Measurements from ENCODE around the gene MIER2. TPM values are rescaled to one million over a fixed set of nuclear protein-coding genes. Genes with fewer than 3 reads are reported as not detected.
"Not testable (repeated sequence)": the region's sequence is repeated elsewhere in the genome, so short reads cannot be mapped to it uniquely, and the experiment has no call there.

Gene MIER2, protein sequence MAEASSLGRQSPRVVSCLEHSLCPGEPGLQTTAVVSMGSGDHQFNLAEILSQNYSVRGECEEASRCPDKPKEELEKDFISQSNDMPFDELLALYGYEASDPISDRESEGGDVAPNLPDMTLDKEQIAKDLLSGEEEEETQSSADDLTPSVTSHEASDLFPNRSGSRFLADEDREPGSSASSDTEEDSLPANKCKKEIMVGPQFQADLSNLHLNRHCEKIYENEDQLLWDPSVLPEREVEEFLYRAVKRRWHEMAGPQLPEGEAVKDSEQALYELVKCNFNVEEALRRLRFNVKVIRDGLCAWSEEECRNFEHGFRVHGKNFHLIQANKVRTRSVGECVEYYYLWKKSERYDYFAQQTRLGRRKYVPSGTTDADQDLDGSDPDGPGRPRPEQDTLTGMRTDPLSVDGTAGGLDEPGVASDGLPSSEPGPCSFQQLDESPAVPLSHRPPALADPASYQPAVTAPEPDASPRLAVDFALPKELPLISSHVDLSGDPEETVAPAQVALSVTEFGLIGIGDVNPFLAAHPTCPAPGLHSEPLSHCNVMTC
- 51.4 and 59.5 TPM in 2 replicates for polyA plus RNA-seq (2014; cell fraction: cytosol; rRNA removed)
- 42.3 and 53.4 TPM in 2 replicates for polyA plus RNA-seq (2014; cell fraction: nucleus; rRNA removed)

DNA sequence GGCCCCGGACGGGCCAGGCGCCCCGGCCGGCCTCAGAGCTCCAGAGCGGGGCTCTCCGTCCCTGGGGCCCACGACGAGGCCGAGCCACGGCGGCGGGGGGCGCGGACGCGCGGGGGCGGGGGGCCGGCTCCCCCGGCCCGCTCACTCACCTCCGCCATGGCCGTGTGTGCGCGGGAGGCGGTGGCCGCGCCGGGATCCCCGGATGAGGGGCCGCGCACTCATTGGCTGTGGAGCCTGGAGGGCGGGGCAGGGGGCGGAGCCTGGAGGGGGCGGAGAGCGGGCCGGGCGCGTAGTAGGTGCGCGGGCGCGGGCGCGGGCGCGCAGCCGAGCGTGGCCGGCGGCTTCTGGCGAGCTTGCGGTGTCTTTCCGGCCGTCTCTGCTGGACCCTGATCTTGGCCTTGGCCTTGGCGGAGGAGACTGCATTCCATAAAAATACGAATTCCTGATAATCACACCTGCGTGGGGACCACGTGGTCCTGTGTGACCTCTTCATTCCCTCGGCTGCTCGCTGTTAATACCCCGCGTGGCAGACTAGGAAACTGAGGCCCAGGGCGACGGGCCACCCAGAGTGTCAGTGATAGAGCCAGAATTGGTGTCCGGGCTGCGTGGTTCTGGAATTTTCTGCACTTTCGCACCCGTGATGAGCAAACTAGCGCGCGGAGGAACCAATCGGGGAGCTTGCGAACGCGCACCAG lies at the start of gene MIER2:
Gene MIER2 (minus strand): TSS at position 172 of the 695 bp plus-strand sequence. CDS start 14 bp downstream, at position 158.
- DNase-seq (ENCODE audit: low spot score) = peak; percentile 62

DNA sequence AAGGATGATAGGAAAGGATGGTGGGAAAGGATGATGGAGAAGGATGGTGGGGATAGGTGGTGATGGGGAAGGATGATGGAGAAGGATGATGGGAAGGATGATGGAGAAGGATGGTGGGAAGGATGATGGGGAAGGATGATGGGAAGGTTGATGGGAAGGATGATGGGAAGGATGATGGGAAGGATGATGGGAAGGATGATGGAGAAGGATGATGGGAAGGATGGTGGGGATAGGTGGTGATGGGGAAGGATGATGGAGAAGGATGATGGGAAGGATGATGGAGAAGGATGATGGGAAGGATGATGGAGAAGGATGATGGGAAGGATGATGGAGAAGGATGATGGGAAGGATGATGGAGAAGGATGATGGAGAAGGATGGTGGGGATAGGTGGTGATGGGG lies 49.0 kb upstream of the MIER2 start:
- DNase-seq (ENCODE audit: low spot score) = not testable (repeated sequence)

DNA sequence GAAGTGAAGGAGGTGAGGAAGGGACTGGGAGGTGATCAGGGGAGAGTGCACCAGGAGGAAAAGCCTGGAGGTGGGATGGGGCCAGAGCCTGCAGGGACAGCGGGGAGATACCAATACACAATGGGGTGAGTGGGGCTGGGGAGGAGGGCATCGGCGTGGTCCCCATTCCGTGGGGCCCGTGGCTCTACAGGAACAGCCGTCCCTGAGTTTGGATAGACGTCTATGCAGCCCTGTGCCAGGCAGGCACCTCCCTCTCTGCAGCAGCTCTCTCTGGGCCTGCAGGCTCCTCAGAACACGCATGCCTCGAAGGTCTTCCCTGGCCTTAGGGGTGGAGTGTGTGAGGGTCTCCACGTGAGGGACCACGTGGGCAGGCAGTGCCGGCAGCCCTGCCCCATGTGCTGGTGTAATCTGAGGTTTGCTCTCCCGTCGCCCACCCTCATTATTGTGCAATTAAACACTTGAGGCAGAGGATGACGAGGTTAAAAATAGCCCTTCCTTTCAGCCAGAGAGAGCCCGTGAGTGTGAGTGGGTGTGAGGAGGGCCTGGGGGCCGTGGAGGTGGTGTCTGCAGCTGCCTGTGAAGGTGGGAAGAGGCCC lies 47.9 kb upstream of the MIER2 start:
- DNase-seq (ENCODE audit: low spot score) = no peak

DNA sequence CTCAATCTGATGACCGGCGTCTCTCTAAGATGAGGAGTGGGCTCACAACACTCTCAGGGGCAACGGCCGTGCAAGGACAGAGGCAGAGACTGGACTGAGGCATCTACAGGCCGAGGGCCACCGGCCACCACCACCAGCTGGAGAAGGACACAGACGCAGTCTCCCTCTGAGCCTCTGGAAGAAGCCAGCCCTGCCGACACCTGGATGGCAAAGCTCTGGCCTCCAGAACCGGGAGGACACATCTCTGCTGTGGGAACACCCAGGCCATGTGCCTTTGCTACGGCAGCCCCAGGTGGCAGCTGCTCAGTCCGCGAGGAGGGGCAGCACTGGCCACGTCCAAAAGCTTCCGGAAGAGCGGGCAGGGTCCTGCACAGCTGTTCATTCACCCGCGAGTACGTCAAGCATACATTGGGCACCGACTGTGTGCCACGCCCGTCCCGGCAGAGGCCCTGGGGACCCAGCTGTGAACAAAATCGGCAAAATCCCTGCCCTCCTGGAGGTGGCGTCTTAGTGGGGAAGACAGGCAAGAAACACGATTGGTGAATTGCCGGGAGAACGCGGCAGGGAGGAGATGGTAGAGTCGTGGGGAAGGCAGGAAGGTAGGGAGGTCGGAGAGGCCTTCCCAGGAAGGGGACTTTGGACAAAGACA lies 47.3 kb upstream of the MIER2 start:
- DNase-seq (ENCODE audit: low spot score) = no peak

DNA sequence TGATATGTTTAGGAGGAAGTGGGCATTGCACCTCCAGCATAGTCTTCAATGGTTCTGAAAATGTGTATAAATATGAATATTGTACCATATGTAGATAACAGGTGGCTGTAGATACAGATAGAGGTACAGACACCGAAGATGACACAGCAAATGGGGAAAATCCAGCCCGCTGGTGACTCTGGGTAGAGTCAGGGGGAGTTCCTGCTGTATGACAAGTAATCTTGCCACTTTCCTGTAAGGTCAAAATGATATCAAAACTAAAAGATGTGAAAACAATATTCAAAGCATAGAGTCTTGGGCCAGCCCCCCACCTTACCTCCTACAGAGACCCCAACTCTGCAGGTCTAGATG lies 46.6 kb upstream of the MIER2 start:
- no peak for DNase-seq (ENCODE audit: low spot score)

DNA sequence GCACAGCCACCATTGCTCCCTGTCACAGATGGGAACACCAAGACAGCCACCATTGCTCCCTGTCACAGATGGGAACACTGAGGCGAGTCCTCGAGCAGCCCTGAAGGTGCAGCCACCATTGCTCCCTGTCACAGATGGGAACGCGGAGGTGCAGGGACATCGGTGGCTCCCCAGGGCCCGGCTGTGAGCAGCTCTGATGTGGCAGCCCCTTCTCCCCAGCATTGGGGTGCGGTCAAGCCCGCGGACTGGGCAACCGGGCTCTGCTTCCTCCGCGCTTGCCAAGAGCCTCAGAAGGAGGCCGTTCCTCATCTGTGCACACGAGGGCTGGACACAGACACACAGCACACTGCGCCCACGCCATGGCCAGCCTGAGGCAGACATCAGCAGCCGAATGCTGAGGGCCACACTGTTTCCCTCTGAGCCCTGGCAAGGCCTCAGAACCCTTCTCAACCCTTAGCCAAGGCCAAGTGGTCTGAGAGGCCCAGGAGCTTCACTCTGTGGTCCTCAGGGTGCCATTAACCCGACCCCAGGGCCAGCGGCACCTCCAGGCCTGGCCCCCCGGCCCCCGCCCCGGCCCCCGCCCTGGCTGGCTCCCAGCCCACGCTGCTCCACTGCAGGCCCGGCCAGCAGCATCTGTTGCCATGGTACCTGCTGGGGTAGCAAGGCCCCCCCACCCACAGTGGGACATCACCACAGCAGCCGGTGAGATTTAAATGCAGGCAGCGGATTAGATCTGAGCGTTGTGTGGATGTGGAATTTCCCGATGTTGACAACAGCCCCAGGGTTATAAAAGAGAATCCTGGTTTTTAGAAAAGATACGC lies 46.0 kb upstream of the MIER2 start:
- DNase-seq (ENCODE audit: low spot score) = no peak

DNA sequence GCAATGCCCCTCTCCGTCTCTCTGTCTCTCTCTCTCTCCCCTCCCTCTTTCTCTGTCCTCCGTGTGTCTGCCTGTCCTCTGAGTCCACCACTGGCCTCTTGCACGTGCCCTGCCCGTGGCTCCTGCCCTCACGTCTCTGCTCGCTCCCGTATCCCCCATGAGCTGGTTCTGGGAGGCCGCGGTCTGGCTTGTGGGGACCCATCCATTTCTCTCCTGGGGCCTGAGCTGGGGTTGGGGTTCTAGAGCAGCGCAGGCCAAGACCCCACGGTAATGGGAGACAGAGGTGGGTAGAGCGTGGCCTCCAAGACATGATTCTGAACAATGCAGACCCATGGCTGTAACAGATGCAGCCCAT lies 45.3 kb upstream of the MIER2 start:
- DNase-seq (ENCODE audit: low spot score) = no peak

DNA sequence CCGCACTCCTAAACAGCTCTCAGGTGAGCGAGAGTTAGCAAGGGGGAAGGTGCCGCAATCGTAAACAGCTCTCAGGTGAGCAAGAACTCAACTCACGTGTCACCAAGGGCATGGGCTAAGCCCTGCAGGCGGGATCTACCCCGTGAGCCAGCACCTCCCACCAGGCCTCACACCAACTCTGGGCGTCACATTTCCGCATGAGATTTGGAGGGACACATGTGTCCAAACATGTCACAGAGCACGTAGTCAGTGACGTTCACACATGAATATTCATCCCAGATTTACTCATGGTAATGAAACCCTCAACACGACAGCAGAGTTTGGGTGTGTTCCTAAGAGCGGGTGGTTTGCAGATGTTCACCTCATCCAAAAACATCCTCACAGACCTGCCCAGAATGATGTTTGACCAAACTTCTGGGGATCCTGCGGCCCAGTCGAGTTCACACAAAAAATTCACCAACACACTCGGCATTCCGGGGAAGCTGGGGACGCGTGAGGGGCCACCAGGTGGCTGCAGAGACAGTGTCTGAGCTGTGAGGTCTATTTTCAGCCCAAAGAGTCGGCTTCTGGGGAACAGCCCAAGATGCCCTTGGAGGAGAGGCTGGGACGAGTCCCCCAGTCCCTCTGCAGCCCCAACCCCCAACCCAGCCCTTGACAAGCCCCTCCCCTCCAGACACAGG lies 44.8 kb upstream of the MIER2 start:
- no peak for DNase-seq (ENCODE audit: low spot score)

DNA sequence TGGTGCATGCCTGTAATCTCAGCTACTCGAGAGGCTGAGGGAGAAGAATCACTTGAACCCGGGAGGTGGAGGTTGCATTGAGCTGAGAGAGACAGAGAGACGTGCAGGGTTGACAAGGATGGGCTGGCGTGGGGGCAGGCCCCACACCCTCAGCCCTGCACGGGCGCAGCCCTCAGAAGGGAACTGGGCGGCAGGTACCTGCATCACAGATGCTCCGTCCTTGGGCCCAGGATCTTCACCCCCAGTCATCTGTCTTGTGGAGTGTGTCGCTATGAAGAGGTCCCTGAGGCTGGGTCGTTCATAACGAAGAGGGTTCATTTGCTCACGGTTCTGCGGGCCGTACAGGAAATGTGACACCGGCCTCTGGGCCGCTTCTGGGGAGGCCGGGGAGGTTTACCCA lies 44.1 kb upstream of the MIER2 start:
- DNase-seq (ENCODE audit: low spot score) = no peak

DNA sequence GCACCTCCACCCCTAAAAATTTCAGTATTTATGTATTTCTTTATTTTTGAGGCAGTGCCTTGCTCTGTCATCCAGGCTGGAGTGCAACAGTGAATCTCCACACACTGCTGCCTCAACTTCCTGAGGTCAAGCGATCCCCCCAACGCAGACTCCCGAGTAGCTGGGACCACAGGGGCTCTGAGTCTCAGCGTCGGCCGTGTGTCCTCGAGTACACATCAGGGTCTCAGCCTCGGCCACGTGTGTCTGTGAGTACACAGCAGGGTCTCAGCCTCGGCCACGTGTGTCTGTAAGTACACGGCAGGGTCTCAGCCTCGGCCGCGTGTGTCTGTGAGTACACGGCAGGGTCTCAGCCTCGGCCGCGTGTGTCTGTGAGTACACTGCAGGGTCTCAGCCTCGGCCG lies 43.2 kb upstream of the MIER2 start:
- DNase-seq (ENCODE audit: low spot score) = no peak

DNA sequence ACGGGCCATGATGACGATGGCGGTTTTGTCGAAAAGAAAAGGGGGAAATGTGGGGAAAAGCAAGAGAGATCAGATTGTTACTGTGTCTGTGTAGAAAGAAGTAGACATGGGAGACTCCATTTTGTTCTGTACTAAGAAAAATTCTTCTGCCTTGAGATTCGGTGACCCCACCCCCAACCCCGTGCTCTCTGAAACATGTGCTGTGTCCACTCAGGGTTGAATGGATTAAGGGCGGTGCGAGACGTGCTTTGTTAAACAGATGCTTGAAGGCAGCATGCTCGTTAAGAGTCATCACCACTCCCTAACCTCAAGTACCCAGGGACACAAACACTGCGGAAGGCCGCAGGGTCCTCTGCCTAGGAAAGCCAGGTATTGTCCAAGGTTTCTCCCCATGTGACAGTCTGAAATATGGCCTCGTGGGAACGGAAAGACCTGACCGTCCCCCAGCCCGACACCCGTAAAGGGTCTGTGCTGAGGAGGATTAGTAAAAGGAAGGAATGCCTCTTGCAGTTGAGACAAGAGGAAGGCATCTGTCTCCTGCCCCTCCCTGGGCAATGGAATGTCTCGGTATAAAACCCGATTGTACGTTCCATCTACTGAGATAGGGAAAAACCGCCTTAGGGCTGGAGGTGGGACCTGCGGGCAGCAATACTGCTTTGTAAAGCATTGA lies 42.2 kb upstream of the MIER2 start:
- DNase-seq (ENCODE audit: low spot score) = not testable (repeated sequence)

DNA sequence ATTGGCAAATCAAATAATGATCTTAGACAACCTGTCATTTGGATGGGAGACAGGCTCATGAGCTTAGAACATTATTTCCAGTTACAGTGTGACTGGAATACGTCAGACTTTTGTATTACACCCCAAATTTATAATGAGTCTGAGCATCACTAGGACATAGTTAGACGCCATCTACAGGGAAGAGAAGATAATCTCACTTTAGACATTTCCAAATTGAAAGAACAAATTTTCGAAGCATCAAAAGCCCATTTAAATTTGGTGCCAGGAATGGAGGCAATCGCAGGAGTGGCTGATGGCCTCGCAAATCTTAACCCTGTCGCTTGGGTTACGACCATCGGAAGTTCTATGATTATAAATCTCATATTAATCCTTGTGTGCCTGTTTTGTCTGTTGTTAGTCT lies 41.6 kb upstream of the MIER2 start:
- DNase-seq (ENCODE audit: low spot score) = not testable (repeated sequence)

DNA sequence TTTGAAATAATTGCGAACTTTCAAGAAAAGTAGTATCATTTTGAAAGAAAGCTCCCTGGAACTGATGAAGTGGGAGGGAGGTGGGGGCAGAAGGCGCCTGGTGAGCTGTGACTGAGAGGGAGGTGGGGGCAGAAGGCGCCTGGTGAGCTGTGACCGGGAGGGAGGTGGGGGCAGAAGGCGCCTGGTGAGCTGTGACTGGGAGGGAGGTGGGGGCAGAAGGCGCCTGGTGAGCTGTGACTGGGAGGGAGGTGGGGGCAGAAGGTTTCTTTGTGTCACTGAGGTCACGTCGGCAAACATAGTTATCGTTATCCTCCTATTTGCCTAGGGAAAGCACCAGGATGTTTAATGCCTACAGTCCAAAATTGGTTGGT lies 40.2 kb upstream of the MIER2 start:
- peak; percentile 64 for DNase-seq (ENCODE audit: low spot score)

DNA sequence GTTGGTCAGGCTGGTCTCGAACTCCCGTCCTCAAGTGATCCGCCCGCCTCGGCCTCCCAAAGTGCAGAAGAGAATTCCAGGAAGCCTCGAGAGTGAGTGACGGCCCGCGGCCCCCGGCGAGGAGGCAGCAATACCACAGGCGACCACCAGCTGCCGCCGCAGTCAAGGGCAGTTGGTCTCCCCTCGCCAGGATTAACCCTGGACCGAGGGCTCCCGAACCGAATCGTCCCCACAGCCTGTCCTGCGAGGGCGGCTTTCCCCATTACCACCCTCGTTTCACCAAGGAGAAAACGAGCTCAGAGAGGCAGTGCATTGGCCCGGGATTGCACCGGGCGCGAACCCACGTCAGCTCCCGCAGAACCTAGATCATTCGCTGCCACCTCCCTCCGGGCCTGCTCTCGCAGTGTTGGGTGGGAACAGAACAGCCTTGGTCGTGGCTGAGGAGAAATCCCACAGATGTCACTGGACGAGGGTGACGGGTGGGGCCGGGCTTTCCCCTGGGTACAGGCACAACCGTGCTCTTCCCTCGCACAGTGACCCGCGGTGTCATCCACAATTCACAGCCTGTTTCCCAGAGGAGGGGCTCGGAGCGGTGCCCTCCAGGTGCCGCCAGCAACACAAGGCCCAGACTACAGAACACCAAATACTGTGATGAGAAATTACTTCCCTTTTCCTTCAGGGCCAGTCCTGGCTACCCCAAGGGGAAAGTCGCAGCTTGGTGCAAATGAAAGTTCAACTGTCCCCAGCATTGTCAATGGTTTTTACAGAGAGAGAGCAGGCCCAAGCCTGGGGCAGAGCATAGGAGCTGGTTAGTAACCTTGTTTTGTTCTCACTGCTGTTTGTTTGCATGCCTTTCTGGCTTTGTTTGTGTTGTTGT lies 39.6 kb upstream of the MIER2 start:
- peak; percentile 74 for DNase-seq (ENCODE audit: low spot score)

DNA sequence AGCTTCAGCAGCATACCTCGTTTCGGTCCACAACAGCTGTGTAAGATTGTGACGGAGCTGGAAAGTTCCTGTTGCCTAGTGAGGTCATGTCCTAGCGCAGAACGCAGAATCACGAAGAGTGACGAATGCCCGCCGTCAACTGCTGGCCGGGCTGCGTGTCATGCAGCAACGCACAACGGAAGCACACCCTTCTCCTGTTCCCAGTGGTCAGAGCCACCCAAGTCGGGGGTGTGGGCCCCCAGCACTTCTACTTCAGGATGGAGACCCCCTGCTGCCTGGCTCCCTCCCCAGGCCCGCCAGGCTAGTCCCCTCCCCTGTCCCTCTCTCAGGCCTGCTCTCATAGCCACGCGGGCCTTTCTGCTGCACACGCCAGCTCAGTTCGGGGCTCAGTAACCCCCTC lies 38.4 kb upstream of the MIER2 start:
- DNase-seq (ENCODE audit: low spot score) = no peak

DNA sequence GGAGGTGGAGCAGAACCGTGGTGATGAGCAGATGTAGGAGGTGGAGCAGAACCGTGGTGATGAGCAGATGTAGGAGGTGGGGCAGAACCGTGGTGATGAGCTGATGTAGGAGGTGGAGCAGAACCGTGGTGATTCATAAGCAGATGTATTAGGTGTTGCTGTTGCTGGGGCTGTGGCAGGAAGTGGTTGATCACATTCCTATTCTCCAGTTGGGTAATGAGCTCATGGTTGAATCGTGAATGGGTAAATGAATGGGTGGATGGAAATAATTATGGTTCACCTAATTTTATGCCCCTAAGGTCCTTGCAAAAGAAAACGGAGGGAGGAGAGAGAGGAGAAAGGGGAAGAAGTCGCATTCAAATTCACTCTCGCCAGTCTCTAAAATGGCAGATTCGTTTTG lies 38.0 kb upstream of the MIER2 start:
- not testable (repeated sequence) for DNase-seq (ENCODE audit: low spot score)

DNA sequence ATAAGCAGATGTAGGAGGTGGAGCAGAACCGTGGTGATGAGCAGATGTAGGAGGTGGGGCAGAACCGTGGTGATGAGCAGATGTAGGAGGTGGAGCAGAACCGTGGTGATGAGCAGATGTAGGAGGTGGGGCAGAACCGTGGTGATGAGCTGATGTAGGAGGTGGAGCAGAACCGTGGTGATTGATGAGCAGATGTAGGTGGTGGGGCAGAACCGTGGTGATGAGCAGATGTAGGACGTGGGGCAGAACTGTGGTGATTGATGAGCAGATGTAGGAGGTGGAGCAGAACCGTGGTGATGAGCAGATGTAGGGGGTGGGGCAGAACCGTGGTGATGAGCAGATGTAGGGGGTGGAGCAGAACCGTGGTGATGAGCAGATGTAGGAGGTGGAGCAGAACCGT lies 37.3 kb upstream of the MIER2 start:
- DNase-seq (ENCODE audit: low spot score) = not testable (repeated sequence)

DNA sequence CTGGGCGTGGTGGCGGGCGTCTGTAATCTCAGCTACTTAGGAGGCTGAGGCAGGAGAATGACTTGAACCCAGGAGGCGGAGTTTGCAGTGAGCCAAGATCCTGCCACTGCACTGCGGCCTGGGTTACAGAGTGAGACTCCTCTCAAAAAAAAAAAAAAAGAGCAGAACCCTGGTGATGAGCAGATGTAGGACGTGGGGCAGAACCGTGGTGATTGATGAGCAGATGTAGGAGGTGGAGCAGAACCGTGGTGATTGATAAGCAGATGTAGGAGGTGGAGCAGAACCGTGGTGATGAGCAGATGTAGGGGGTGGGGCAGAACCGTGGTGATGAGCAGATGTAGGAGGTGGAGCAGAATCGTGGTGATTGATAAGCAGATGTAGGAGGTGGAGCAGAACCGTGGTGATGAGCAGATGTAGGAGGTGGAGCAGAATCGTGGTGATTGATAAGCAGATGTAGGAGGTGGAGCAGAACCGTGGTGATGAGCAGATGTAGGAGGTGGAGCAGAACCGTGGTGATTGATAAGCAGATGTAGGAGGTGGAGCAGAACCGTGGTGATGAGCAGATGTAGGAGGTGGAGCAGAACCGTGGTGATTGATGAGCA lies 36.1 kb upstream of the MIER2 start:
- not testable (repeated sequence) for DNase-seq (ENCODE audit: low spot score)

Measured in SK-N-DZ (cell line).